BJ (cell line): ENCODE data around the gene RTF2. TPM values are rescaled to one million over a fixed set of nuclear protein-coding genes. Genes with fewer than 3 reads are reported as not detected.
"Not testable (repeated sequence)": the region's sequence is repeated elsewhere in the genome, so short reads cannot be mapped to it uniquely, and the experiment has no call there.

Experiments used
- CTCF ChIA-PET: fragments of 350-600 bp; formaldehyde crosslinking; extraction: SDS; loops from one replicate; lab custom pipeline; 2021; ENCODE audit warnings: antibody characterized with exemption, inconsistent platforms; lab: Yijun Ruan, JAX
- POLR2A ChIA-PET: fragments of 300-600 bp; sonication (Branson Sonifier 250); formaldehyde crosslinking; extraction: SDS; loops from one replicate; lab custom pipeline; 2021; ENCODE audit warnings: antibody characterized with exemption; lab: Charles Lee
- DNase-seq: peaks from one replicate; pipeline ENCODE4 v3.0.0-alpha.2; 2011; ENCODE audit warnings: low read depth
- H3K27me3 ChIP-seq: 2 replicates; pipeline ENCODE4 v1.6.0; 2011; ENCODE audit warnings: low read length; ENCODE audit not compliant: control insufficient read depth, insufficient read depth
- H3K36me3 ChIP-seq: 2 replicates; pipeline ENCODE4 v1.5.1; 2011; ENCODE audit warnings: low read length; ENCODE audit not compliant: control insufficient read depth, insufficient read depth
- H3K4me3 ChIP-seq: 2 replicates; pipeline ENCODE4 v1.5.1; 2011; ENCODE audit warnings: low read depth, mild to moderate bottlenecking, control low read depth, low read length
- polyA plus RNA-seq: library from polyadenylated mRNA; depleted of rRNA; stranded (reverse); fragments of >200 nt; gene quantifications from 2 replicates; pipeline ENCODE4 v1.2.3, GENCODE V29; 2011
- TF ChIP-seq, protein P1 (sequence below): IDR thresholded peaks from 2 replicates; pipeline ENCODE4 v1.5.1; 2011; ENCODE audit warnings: low read depth, mild to moderate bottlenecking, control low read depth, inconsistent platforms, low read length, moderate library complexity; ENCODE audit not compliant: insufficient read depth

The RTF2 gene
- polyA plus RNA-seq, 1 experiment, result 145 TPM

DNA sequence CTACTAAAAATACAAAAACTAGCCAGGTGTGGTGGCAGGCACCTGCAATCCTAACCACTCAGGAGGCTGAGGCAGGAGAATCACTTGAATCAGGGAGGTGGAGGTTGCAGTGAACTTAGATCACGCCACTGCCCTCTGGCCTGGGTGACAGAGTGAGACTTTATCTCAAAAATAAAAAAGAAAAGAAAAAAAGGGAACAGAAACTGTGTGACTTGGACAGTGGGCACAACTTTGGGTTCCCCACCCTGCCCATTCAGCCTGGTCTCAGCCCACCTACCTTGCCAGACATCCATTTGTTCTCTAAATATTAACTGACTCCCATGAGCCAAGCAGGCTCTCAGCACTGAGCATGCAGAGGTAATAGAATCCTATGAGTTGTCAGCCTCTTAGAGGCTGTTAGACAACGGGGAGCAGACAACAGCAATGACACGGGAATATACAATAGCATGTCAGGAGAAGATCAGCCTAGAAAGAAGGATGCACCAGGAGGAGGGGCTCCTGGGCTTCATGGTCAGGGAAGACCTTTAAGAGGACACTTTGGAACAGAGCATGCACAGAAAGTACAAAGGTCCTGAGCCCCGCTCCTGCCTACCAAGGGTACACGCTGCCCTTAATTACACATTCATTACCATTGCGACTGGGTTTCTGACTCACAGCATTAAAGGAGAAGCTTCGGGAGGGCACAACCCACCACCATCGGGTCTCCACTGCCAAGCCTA, 84.6 kb downstream of the RTF2 start:
- POLR2A ChIA-PET, result no interaction called here
- H3K36me3 ChIP-seq, result no peaks in the 10 kb centered on the region
- no peak for DNase-seq
- H3K4me3 ChIP-seq, result no peak overlapping the region
- H3K27me3 ChIP-seq, result peaks cover 1% of the 10 kb centered on the region
- TF ChIP-seq, protein P1, sequence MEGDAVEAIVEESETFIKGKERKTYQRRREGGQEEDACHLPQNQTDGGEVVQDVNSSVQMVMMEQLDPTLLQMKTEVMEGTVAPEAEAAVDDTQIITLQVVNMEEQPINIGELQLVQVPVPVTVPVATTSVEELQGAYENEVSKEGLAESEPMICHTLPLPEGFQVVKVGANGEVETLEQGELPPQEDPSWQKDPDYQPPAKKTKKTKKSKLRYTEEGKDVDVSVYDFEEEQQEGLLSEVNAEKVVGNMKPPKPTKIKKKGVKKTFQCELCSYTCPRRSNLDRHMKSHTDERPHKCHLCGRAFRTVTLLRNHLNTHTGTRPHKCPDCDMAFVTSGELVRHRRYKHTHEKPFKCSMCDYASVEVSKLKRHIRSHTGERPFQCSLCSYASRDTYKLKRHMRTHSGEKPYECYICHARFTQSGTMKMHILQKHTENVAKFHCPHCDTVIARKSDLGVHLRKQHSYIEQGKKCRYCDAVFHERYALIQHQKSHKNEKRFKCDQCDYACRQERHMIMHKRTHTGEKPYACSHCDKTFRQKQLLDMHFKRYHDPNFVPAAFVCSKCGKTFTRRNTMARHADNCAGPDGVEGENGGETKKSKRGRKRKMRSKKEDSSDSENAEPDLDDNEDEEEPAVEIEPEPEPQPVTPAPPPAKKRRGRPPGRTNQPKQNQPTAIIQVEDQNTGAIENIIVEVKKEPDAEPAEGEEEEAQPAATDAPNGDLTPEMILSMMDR, result no peak
- CTCF ChIA-PET, result interaction anchor here (0.6 to 3.6 kb wide), 2 partner anchors 112 to 421 kb away, joined by 3 to 45 read pairs; no protein-coding TSS in a partner anchor

DNA sequence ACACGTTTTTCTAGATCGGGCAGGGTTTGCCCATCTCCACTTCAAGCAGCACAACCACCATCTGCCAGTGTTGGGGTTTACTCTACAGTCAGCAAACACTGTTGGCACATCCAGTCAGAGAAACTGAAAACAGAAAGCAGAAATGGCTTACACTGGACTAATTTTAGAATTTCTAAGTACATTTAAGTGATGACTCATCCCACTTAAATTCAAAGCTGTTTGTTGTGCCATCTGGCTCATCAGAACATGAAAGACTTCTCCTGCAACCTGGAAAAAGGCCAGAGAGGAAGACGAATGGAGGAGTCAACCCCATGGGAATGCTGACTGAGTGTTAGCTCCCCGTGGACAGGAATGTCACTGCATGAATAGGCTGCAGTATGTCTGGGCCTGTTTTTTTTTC, 86.4 kb downstream of the RTF2 start:
- CTCF ChIA-PET, result interaction anchor here (0.6 to 1.5 kb wide), 7 partner anchors 14 to 792 kb away, joined by 3 to 6 read pairs (median 3); no protein-coding TSS in a partner anchor
- POLR2A ChIA-PET, result no interaction called here
- peak; percentile 88 for DNase-seq
- TF ChIP-seq, protein P1, result peak; percentile 28; the same call in 1 of the 2 replicates
- H3K27me3 ChIP-seq, result peaks cover 3% of the 10 kb centered on the region
- H3K36me3 ChIP-seq, result no peaks in the 10 kb centered on the region
- H3K4me3 ChIP-seq, result no peak overlapping the region

DNA sequence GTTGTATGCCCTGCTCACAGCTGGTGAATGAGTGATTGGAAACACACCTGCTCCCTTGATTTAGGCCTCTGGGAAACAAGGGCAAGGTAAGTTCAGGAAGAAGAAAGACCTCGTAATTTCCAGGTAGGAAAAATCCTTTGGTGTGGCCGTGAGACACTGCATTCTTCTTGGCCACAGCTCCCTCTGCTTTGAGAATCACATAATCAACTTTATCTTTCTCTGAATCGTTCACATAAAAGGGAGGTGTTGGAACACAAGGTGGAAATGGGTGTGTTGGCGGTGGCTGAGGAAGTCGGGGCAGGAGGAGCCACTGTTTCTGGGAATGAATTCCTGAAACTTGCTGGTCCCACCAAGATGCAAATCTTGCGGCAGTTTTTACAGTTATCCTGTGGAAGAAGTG, 90.5 kb downstream of the RTF2 start:
- POLR2A ChIA-PET, result no interaction called here
- peaks cover 3% of the 10 kb centered on the region for H3K27me3 ChIP-seq
- TF ChIP-seq, protein P1, result no peak
- CTCF ChIA-PET, result no interaction called here
- H3K4me3 ChIP-seq, result no peak overlapping the region
- DNase-seq, result no peak
- H3K36me3 ChIP-seq, result no peaks in the 10 kb centered on the region

DNA sequence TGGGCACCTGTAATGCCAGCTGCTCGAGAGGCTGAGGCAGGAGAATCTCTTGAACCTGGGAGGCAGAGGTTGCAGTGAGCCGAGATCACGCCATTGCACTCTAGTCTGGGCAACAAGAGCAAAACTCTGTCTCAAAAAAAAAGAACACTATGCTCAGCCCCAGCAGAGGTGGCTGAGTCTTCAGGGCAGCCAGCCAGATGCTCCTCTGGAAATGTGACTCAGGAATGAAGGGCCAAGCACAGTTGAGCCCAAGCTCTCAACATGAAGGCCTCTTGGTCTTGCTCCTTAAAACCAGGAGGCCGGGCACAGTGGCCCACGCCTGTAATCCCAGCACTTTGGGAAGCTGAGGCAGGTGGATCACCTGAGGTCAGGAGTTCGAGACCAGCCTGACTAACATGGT, 96.1 kb downstream of the RTF2 start:
- POLR2A ChIA-PET, H3K4me3 ChIP-seq, H3K36me3 ChIP-seq, DNase-seq, H3K27me3 ChIP-seq: not testable (repeated sequence)
- CTCF ChIA-PET, result interaction anchor here (1.1 to 2.6 kb wide), 2 partner anchors 14 to 419 kb away, joined by 3 to 13 read pairs; no protein-coding TSS in a partner anchor

DNA sequence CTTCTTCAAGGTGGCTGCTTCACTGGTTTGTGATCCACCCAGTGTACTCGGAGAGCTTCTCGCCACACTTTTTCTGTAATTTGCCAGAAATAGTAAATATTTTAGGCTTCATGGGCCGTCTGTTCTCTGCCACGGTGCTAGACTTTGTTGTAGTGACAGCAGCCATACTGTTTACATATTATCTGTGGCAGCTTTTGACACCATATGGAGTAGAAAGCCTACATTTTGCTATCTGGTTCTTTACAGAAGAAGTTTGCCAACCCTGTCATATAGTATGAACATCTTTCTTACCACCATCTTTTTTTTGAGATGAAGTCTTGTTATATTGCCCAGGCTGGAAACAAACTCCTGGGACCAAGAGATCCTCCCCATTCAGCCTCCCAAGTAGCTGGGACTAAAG, 97.1 kb downstream of the RTF2 start:
- TF ChIP-seq, protein P1, result no peak
- ChIA-PET CTCF (interaction anchor here (0.7 to 2.6 kb wide), 3 partner anchors 15 to 418 kb away, joined by 3 to 13 read pairs (median 3); no protein-coding TSS in a partner anchor), POLR2A (no interaction called here)
- Histone ChIP-seq H3K36me3 (no peaks in the 10 kb centered on the region), H3K27me3 (no peaks in the 10 kb centered on the region), H3K4me3 (no peak overlapping the region)
- no peak for DNase-seq
